Measurements from ENCODE around the gene HSPA14. TPM values are rescaled to one million over a fixed set of nuclear protein-coding genes. Genes with fewer than 3 reads are reported as not detected.

HSPA14 gene
- total RNA-seq, 2 experiments from 2014 or later, result 21.9 to 23.1 TPM

- DNase-seq, result no peak
- H3K36me3 Mint-ChIP-seq (ENCODE audit: low read depth), result no peaks in the 10 kb centered on the region
- H3K27me3 Mint-ChIP-seq, result peaks cover 5% of the 10 kb centered on the region
- no peak overlapping the region for H3K27ac Mint-ChIP-seq
- POLR2A ChIA-PET, result interaction anchor here (1.2 kb wide), 2 partner anchors 14 to 286 kb away, joined by 3 to 5 read pairs; no protein-coding TSS in a partner anchor
- no peak overlapping the region for H3K4me3 Mint-ChIP-seq
- H3K9me3 Mint-ChIP-seq, result no peaks in the 10 kb centered on the region
- CTCF ChIA-PET, result interaction anchor here (0.9 to 3.5 kb wide), 9 partner anchors 15 to 436 kb away, joined by 3 to 19 read pairs (median 6); partner anchors contain the start of genes CDNF, HSPA14 and MSANTD7
- peaks cover 9% of the 10 kb centered on the region for H3K4me1 Mint-ChIP-seq
These were observed 16.3 kb upstream of the HSPA14 start for GRCh38 chr10:14821635-14822375.

- peak; percentile 38 for DNase-seq
- peaks cover 9% of the 10 kb centered on the region for H3K4me1 Mint-ChIP-seq
- peaks cover 5% of the 10 kb centered on the region for H3K27me3 Mint-ChIP-seq
- H3K9me3 Mint-ChIP-seq, result no peaks in the 10 kb centered on the region
- CTCF ChIA-PET, result interaction anchor here (0.7 to 3.5 kb wide), 18 partner anchors 8 to 438 kb away, joined by 3 to 19 read pairs (median 3); partner anchors contain the start of genes CDNF, HSPA14 and MSANTD7
- no peaks in the 10 kb centered on the region for H3K36me3 Mint-ChIP-seq (ENCODE audit: low read depth)
- H3K4me3 Mint-ChIP-seq, result no peak overlapping the region
- POLR2A ChIA-PET, result interaction anchor here (0.5 to 1.2 kb wide), 4 partner anchors 13 to 637 kb away, joined by 3 to 5 read pairs (median 3); no protein-coding TSS in a partner anchor
- H3K27ac Mint-ChIP-seq, result no peak overlapping the region
These were observed 15.0 kb upstream of the HSPA14 start for GRCh38 chr10:14822879-14823755.

GRCh38 chr10:14823966-14824365 lies 14.1 kb upstream of the HSPA14 start:
- Mint-ChIP-seq H3K4me3 (no peak overlapping the region), H3K27me3 (peaks cover 5% of the 10 kb centered on the region), H3K36me3 (ENCODE audit: low read depth) (no peaks in the 10 kb centered on the region), H3K9me3 (no peaks in the 10 kb centered on the region), H3K4me1 (peaks cover 9% of the 10 kb centered on the region), H3K27ac (no peak overlapping the region)
- DNase-seq, result no peak
- ChIA-PET POLR2A (no interaction called here), CTCF (interaction anchor here (0.6 to 3.5 kb wide), 10 partner anchors 9 to 325 kb away, joined by 3 to 19 read pairs (median 6); partner anchors contain the start of genes CDNF, HSPA14 and MSANTD7)

GRCh38 chr10:14826076-14826829 lies 11.9 kb upstream of the HSPA14 start:
- ChIA-PET POLR2A (interaction anchor here (2.2 kb wide), 1 partner anchor 11 kb away, joined by 6 read pairs; the partner anchor contains the start of genes CDNF, HSPA14 and MSANTD7), CTCF (interaction anchor here (1.4 kb wide), 1 partner anchor 10 kb away, joined by 5 read pairs; no protein-coding TSS in a partner anchor)
- H3K27ac Mint-ChIP-seq, result no peak overlapping the region
- DNase-seq, result no peak
- H3K4me3 Mint-ChIP-seq, result no peak overlapping the region
- no peaks in the 10 kb centered on the region for H3K36me3 Mint-ChIP-seq (ENCODE audit: low read depth)
- H3K9me3 Mint-ChIP-seq, result no peaks in the 10 kb centered on the region
- H3K27me3 Mint-ChIP-seq, result peaks cover 5% of the 10 kb centered on the region
- H3K4me1 Mint-ChIP-seq, result peaks cover 5% of the 10 kb centered on the region

- peaks cover 9% of the 10 kb centered on the region for H3K4me1 Mint-ChIP-seq
- H3K4me3 Mint-ChIP-seq, result no peak overlapping the region
- no peak for DNase-seq
- no peaks in the 10 kb centered on the region for H3K36me3 Mint-ChIP-seq (ENCODE audit: low read depth)
- CTCF ChIA-PET, result interaction anchor here (1.7 kb wide), 1 partner anchor 10 kb away, joined by 4 read pairs; no protein-coding TSS in a partner anchor
- no peak overlapping the region for H3K27ac Mint-ChIP-seq
- H3K9me3 Mint-ChIP-seq, result no peaks in the 10 kb centered on the region
- POLR2A ChIA-PET, result no interaction called here
- H3K27me3 Mint-ChIP-seq, result no peaks in the 10 kb centered on the region
These were observed 5.0 kb upstream of the HSPA14 start for GRCh38 chr10:14833106-14833505.

GRCh38 chr10:14836208-14836607 lies 1.9 kb upstream of the HSPA14 start:
- Mint-ChIP-seq H3K27ac (no peak overlapping the region), H3K36me3 (ENCODE audit: low read depth) (peaks cover 14% of the 10 kb centered on the region), H3K9me3 (no peaks in the 10 kb centered on the region), H3K4me1 (peaks cover 24% of the 10 kb centered on the region), H3K4me3 (no peak overlapping the region), H3K27me3 (no peaks in the 10 kb centered on the region)
- DNase-seq, result no peak
- ChIA-PET CTCF (interaction anchor here (1.0 to 3.1 kb wide), 6 partner anchors 10 to 299 kb away, joined by 3 to 24 read pairs (median 4); no protein-coding TSS in a partner anchor), POLR2A (interaction anchor here (1.2 to 3.5 kb wide), 8 partner anchors 9 to 307 kb away, joined by 3 to 53 read pairs (median 12); partner anchors contain the start of gene SUV39H2)

- Mint-ChIP-seq H3K4me3 (peak overlapping the region; percentile 88), H3K9me3 (no peaks in the 10 kb centered on the region), H3K27ac (peak overlapping the region; percentile 82), H3K36me3 (ENCODE audit: low read depth) (peaks cover 23% of the 10 kb centered on the region), H3K4me1 (peaks cover 24% of the 10 kb centered on the region), H3K27me3 (no peaks in the 10 kb centered on the region)
- no peak for DNase-seq
- POLR2A ChIA-PET, result interaction anchor here (0.6 to 3.5 kb wide), 33 partner anchors 10 to 1600 kb away, joined by 3 to 53 read pairs (median 7); partner anchors contain the start of genes DCLRE1C, MEIG1, NMT2 and PTER
- CTCF ChIA-PET, result interaction anchor here (0.9 to 3.1 kb wide), 22 partner anchors 10 to 349 kb away, joined by 3 to 24 read pairs (median 4); partner anchors contain the start of genes DCLRE1C and SUV39H2
These were observed 926 bp upstream of the HSPA14 start for GRCh38 chr10:14837003-14837756.

- H3K27me3 Mint-ChIP-seq, result no peaks in the 10 kb centered on the region
- peak overlapping the region; percentile 88 for H3K4me3 Mint-ChIP-seq
- H3K4me1 Mint-ChIP-seq, result peaks cover 24% of the 10 kb centered on the region
- peak overlapping the region; percentile 82 for H3K27ac Mint-ChIP-seq
- DNase-seq, result peak; percentile 35
- no peaks in the 10 kb centered on the region for H3K9me3 Mint-ChIP-seq
- H3K36me3 Mint-ChIP-seq (ENCODE audit: low read depth), result peaks cover 34% of the 10 kb centered on the region
- ChIA-PET POLR2A (interaction anchor here (0.6 to 3.5 kb wide), 32 partner anchors 9 to 1598 kb away, joined by 3 to 53 read pairs (median 6); partner anchors contain the start of genes DCLRE1C, MEIG1, NMT2 and PTER), CTCF (interaction anchor here (1.0 to 3.1 kb wide), 15 partner anchors 8 to 340 kb away, joined by 3 to 24 read pairs (median 4); partner anchors contain the start of genes DCLRE1C, MEIG1 and SUV39H2)
These were observed 637 bp downstream of the HSPA14 start for GRCh38 chr10:14838582-14839304.

- peak; percentile 26 for DNase-seq
- H3K36me3 Mint-ChIP-seq (ENCODE audit: low read depth), result peaks cover 37% of the 10 kb centered on the region
- peak overlapping the region; percentile 88 for H3K4me3 Mint-ChIP-seq
- H3K27me3 Mint-ChIP-seq, result no peaks in the 10 kb centered on the region
- ChIA-PET CTCF (interaction anchor here (1.4 to 2.3 kb wide), 2 partner anchors 120 to 340 kb away, joined by 3 to 11 read pairs; partner anchors contain the start of gene MEIG1), POLR2A (interaction anchor here (0.6 to 3.5 kb wide), 15 partner anchors 9 to 654 kb away, joined by 3 to 53 read pairs (median 11); partner anchors contain the start of genes DCLRE1C and SUV39H2)
- peaks cover 24% of the 10 kb centered on the region for H3K4me1 Mint-ChIP-seq
- peak overlapping the region; percentile 82 for H3K27ac Mint-ChIP-seq
- no peaks in the 10 kb centered on the region for H3K9me3 Mint-ChIP-seq
These were observed 1.2 kb downstream of the HSPA14 start for GRCh38 chr10:14839305-14839695.

- Mint-ChIP-seq H3K27ac (peak overlapping the region; percentile 32), H3K36me3 (ENCODE audit: low read depth) (peaks cover 46% of the 10 kb centered on the region), H3K4me3 (peak overlapping the region; percentile 21), H3K9me3 (no peaks in the 10 kb centered on the region), H3K4me1 (peaks cover 28% of the 10 kb centered on the region), H3K27me3 (no peaks in the 10 kb centered on the region)
- ChIA-PET CTCF (no interaction called here), POLR2A (no interaction called here)
- DNase-seq, result no peak
These were observed 2.1 kb downstream of the HSPA14 start for GRCh38 chr10:14840178-14840577.
